MCF 10A (cell line): ENCODE data around the gene APBA2. TPM values are rescaled to one million over a fixed set of nuclear protein-coding genes. Genes with fewer than 3 reads are reported as not detected.

Experiments
- BruUV-seq: library from RNA; stranded (reverse); fragments of 400-500 nt; replicated peaks from 2 replicates; lab custom pipeline; 2021; lab: Mats Ljungman, UMichigan
- CTCF ChIA-PET: fragments of 300-600 bp; sonication (Branson Sonifier 250); formaldehyde crosslinking; extraction: SDS; loops from one replicate; lab custom pipeline; 2021; ENCODE audit warnings: antibody characterized with exemption, inconsistent platforms; lab: Yijun Ruan, JAX
- POLR2A ChIA-PET: fragments of 300-600, 350-650 bp; sonication (Branson Sonifier 250); formaldehyde crosslinking; extraction: SDS; loops from one replicate; lab custom pipeline; 2020; ENCODE audit warnings: antibody characterized with exemption, inconsistent platforms; lab: Yijun Ruan, JAX
- DNase-seq: peaks from one replicate; pipeline ENCODE4 v3.0.0-alpha.2; 2018; ENCODE audit not compliant: unreplicated experiment
- H3K27ac Mint-ChIP-seq: one replicate; pipeline ENCODE4 v1.8.0; 2022; ENCODE audit warnings: mild to moderate bottlenecking, low read depth, mixed read lengths; ENCODE audit not compliant: unreplicated experiment
- H3K27me3 Mint-ChIP-seq: one replicate; pipeline ENCODE4 v1.8.0; 2022; ENCODE audit warnings: mixed read lengths; ENCODE audit not compliant: insufficient read depth, unreplicated experiment
- H3K36me3 Mint-ChIP-seq: one replicate; pipeline ENCODE4 v1.8.0; 2022; ENCODE audit warnings: mild to moderate bottlenecking, moderate library complexity, mixed read lengths; ENCODE audit not compliant: insufficient read depth, unreplicated experiment
- H3K4me1 Mint-ChIP-seq: one replicate; pipeline ENCODE4 v1.8.0; 2022; ENCODE audit warnings: mixed read lengths; ENCODE audit not compliant: insufficient read depth, unreplicated experiment
- H3K4me3 Mint-ChIP-seq: one replicate; pipeline ENCODE4 v1.8.0; 2022; ENCODE audit warnings: mild to moderate bottlenecking, moderate library complexity, mixed read lengths; ENCODE audit not compliant: unreplicated experiment
- H3K9me3 Mint-ChIP-seq: one replicate; pipeline ENCODE4 v1.8.0; 2022; ENCODE audit warnings: mixed read lengths; ENCODE audit not compliant: unreplicated experiment
- intact Hi-C: fragments of 100-400 bp; cut with micrococcal nuclease; formaldehyde crosslinking; loops from 2 replicates; pipeline ENCODE4 v1.14.1; 2022
- total RNA-seq: library from RNA; stranded (reverse); gene quantifications from 2 replicates; pipeline ENCODE4 v1.2.3, GENCODE V29; 2022
- TF ChIP-seq, protein P1 (sequence below): fragments of 200-600 bp; IDR thresholded peaks from one replicate; pipeline ENCODE4 v1.8.0; 2022; ENCODE audit warnings: antibody characterized with exemption, mild to moderate bottlenecking; ENCODE audit not compliant: unreplicated experiment

APBA2 gene
- total RNA-seq, 1 experiment from 2014 or later: not detected

DNA sequence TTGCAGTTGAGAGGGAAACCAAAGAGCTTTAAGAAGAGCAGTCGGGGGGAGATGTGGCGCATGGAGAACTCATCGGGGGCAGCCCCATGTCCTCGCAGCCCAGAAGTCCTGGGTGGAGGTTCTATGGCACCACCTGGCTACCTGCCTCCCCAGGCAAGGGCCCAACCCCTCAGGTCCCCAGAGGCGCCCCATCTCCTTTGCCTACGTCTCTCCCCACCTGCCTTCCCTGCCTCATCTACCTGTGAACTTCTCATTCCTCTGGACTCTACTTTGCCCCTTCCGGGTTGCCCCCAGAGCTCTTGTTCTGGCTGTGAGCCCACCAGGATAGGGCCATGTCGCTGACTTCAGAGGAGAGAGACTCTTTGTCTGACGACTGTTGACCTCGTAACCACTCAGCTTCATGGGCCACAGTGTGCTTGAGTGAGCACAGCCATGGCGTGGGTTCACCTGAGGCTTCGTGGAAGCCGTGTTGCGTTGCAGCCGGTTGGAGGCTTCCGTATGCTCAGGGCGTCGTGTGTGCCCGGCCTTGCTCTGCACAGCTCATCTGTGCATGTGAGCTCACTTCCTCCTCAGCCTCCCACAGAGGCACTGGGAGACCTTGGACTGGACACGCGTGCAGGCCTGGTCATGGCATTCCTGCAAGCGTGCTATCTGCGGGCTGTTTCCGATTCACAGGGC is 13.4 kb downstream of the APBA2 start:
- H3K36me3 Mint-ChIP-seq: no peaks in the 10 kb centered on the region
- no peak overlapping the region for H3K4me3 Mint-ChIP-seq
- no peak for DNase-seq
- H3K9me3 Mint-ChIP-seq: no peaks in the 10 kb centered on the region
- H3K27ac Mint-ChIP-seq: no peak overlapping the region
- no TSS peak for BruUV-seq
- peaks cover 7% of the 10 kb centered on the region for H3K4me1 Mint-ChIP-seq
- H3K27me3 Mint-ChIP-seq: no peaks in the 10 kb centered on the region
- ChIA-PET CTCF (no interaction called here), POLR2A (no interaction called here)
- intact Hi-C loops: no loop called here
- TF ChIP-seq, protein P1, sequence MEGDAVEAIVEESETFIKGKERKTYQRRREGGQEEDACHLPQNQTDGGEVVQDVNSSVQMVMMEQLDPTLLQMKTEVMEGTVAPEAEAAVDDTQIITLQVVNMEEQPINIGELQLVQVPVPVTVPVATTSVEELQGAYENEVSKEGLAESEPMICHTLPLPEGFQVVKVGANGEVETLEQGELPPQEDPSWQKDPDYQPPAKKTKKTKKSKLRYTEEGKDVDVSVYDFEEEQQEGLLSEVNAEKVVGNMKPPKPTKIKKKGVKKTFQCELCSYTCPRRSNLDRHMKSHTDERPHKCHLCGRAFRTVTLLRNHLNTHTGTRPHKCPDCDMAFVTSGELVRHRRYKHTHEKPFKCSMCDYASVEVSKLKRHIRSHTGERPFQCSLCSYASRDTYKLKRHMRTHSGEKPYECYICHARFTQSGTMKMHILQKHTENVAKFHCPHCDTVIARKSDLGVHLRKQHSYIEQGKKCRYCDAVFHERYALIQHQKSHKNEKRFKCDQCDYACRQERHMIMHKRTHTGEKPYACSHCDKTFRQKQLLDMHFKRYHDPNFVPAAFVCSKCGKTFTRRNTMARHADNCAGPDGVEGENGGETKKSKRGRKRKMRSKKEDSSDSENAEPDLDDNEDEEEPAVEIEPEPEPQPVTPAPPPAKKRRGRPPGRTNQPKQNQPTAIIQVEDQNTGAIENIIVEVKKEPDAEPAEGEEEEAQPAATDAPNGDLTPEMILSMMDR: no peak

DNA sequence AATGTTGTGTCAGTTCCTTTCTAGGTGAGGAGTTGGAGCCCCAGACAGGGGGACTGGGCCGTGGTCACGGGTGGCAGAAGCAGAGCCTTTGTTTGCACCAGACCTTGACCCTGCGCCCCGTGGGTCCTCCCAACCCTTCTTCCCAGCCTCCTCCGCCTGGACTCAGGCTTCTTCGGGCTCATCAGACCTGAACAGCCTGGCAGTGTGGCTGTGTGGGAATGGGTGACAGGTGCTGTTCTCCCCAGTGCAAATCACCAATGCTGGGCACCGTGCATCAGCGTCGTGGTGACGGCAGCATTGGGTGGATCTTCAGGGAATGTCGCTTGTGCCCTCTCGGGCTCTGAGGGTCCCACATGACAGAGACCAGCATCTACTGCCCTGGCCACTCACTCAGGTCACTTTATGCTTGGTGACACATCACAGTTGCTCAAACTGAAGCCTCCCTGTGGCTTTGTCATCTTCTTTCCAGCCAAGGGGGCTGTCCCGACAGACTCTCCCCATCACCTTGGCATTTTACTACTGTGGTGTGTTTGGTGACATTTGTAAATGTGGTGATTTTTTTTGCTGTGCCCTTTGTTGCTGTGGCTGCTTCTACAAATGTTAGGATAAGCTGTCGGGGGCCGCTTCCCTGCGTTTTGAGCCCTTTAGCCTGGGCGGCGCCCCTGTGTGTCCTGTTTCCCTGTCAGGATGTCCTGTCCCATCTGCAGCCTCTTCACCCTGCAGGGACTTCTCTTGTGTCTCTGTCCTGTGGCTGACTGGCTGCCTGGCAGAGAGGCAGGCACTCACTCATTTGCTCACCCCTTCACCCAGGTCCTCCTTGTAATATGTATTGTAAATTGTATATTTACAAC is 14.5 kb downstream of the APBA2 start:
- H3K4me1 Mint-ChIP-seq: peaks cover 7% of the 10 kb centered on the region
- H3K9me3 Mint-ChIP-seq: no peaks in the 10 kb centered on the region
- no peaks in the 10 kb centered on the region for H3K27me3 Mint-ChIP-seq
- no peak overlapping the region for H3K4me3 Mint-ChIP-seq
- ChIA-PET CTCF (interaction anchor here (0.6 kb wide), 1 partner anchor 37 kb away, joined by 3 read pairs; no protein-coding TSS in a partner anchor), POLR2A (no interaction called here)
- no peak overlapping the region for H3K27ac Mint-ChIP-seq
- intact Hi-C loops: no loop called here
- H3K36me3 Mint-ChIP-seq: no peaks in the 10 kb centered on the region
- no peak for DNase-seq
- TF ChIP-seq, protein P1: no peak
- BruUV-seq: no TSS peak

DNA sequence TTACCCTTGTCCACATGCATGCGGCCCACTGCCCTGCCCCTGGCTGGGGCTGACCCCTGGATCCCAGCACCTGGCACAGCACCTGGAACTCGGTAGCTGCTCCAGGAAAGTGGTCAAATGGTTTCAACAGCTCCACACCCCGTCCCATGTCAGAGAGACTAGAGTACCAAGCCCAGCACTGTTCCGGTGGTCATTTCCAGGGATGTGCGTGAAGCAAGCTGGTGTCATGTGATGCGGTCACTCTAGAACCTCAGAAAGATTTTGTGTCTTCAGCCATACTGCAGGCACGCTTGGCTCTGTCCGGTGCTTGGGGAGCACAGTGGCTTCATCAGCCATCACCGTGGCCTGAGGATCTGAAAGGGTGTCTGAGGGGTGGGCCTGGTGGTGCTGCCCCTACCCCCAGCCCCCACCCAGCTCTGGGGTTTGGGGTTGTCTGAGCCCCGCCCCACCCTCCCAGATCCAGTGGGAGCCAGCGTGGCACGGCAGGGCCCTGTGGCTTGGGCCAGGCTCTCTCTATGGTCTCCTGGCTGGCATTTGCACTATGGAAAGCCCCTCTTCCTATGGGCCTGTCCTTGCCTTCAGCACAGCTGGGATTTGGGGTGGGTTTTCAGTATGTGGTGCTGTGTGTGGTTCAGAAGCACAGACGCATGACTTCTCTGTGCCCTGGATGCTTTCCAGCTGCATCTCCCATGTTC is 15.3 kb downstream of the APBA2 start:
- Mint-ChIP-seq H3K36me3 (no peaks in the 10 kb centered on the region), H3K4me3 (no peak overlapping the region), H3K4me1 (peaks cover 7% of the 10 kb centered on the region), H3K27me3 (no peaks in the 10 kb centered on the region), H3K27ac (no peak overlapping the region), H3K9me3 (no peaks in the 10 kb centered on the region)
- TF ChIP-seq, protein P1: no peak
- CTCF ChIA-PET: no interaction called here
- no peak for DNase-seq
- POLR2A ChIA-PET: no interaction called here
- intact Hi-C loops: no loop called here
- BruUV-seq: no TSS peak

DNA sequence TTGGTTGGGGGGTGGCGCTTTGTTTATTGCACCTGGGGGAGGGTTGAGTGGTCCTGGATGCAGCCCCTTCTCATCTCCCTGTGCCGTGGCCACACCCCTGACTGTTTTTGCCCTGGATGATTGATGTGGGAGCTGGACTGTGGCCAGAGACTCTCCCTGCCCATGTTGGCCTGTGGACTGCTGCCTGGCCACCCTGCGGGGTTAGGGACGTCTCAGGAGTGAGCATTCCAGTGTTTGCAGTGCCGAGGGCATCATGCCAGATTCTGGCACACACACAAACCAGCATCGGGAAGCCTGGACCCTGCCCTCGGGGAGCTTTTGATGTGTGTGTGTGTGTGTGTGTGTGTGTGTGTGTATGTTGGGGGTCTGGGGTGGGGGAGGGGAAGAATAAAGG is 15.8 kb downstream of the APBA2 start:
- intact Hi-C loops: no loop called here
- TF ChIP-seq, protein P1: no peak
- CTCF ChIA-PET: no interaction called here
- peaks cover 4% of the 10 kb centered on the region for H3K27me3 Mint-ChIP-seq
- POLR2A ChIA-PET: no interaction called here
- H3K27ac Mint-ChIP-seq: no peak overlapping the region
- H3K4me3 Mint-ChIP-seq: no peak overlapping the region
- H3K9me3 Mint-ChIP-seq: no peaks in the 10 kb centered on the region
- DNase-seq: no peak
- no TSS peak for BruUV-seq
- H3K36me3 Mint-ChIP-seq: no peaks in the 10 kb centered on the region
- peaks cover 8% of the 10 kb centered on the region for H3K4me1 Mint-ChIP-seq
